Measurements from ENCODE around the gene SFMBT1. TPM values are rescaled to one million over a fixed set of nuclear protein-coding genes. Genes with fewer than 3 reads are reported as not detected.

The SFMBT1 gene
- total RNA-seq, 1 experiment from 2014 or later, result 1.4 TPM

GRCh38 chr3:53071882-53072431 is 26.1 kb upstream of the SFMBT1 start:
- no peak overlapping the region for H3K4me3 ChIP-seq (ENCODE audit: low read depth, low read length, poor library complexity, severe bottlenecking)
- POLR2A ChIA-PET (ENCODE audit: low non-redundant PET), result no interaction called here
- H3K27me3 ChIP-seq (replicated peaks; ENCODE audit: insufficient read depth, low read depth, low read length, poor library complexity), result no peaks in the 10 kb centered on the region
- H3K27ac ChIP-seq (ENCODE audit: low read depth, low read length, poor library complexity, severe bottlenecking), result no peak overlapping the region
- no peaks in the 10 kb centered on the region for H3K9me3 ChIP-seq (ENCODE audit: low read depth, low read length, poor library complexity, severe bottlenecking)
- peaks cover 4% of the 10 kb centered on the region for H3K4me1 ChIP-seq (ENCODE audit: insufficient read depth, low read length, poor library complexity, severe bottlenecking)
- intact Hi-C loops (cut with micrococcal nuclease; ENCODE audit: unreplicated experiment), result loop anchor here (5.0 kb wide), 1 partner anchor 220 kb away; no protein-coding TSS in a partner anchor
- BruUV-seq (replicated peaks), result no TSS peak
- H3K36me3 ChIP-seq (ENCODE audit: insufficient read depth, low read length, poor library complexity, severe bottlenecking), result no peaks in the 10 kb centered on the region
- DNase-seq (ENCODE audit: low spot score), result no peak
- TF ChIP-seq CTCF (conservative IDR thresholded peaks at IDR 0.05; ENCODE audit: low read depth, low read length) (no peak), EZH2 (IDR thresholded peaks at IDR 0.05; ENCODE audit: borderline replicate concordance, low read depth, low read length, poor library complexity, severe bottlenecking) (no peak)
- CTCF ChIA-PET, result interaction anchor here (0.6 kb wide), 1 partner anchor 660 kb away, joined by 3 read pairs; no protein-coding TSS in a partner anchor

GRCh38 chr3:53069422-53070068 is 23.7 kb upstream of the SFMBT1 start:
- no peak for TF ChIP-seq CTCF (conservative IDR thresholded peaks at IDR 0.05; ENCODE audit: low read depth, low read length)
- TF ChIP-seq EZH2 (IDR thresholded peaks at IDR 0.05; ENCODE audit: borderline replicate concordance, low read depth, low read length, poor library complexity, severe bottlenecking), result no peak
- intact Hi-C loops (cut with micrococcal nuclease; ENCODE audit: unreplicated experiment), result loop anchor here (5.0 kb wide), 1 partner anchor 217 kb away; no protein-coding TSS in a partner anchor
- H3K9me3 ChIP-seq (ENCODE audit: low read depth, low read length, poor library complexity, severe bottlenecking), result no peaks in the 10 kb centered on the region

GRCh38 chr3:53068176-53068575 is 22.3 kb upstream of the SFMBT1 start:
- TF ChIP-seq CTCF (conservative IDR thresholded peaks at IDR 0.05; ENCODE audit: low read depth, low read length) (no peak), EZH2 (IDR thresholded peaks at IDR 0.05; ENCODE audit: borderline replicate concordance, low read depth, low read length, poor library complexity, severe bottlenecking) (no peak)
- POLR2A ChIA-PET (ENCODE audit: low non-redundant PET), result no interaction called here

More at GRCh38 chr3:53069422-53070068, 23.7 kb upstream of the SFMBT1 start:
- Histone ChIP-seq H3K27me3 (replicated peaks; ENCODE audit: insufficient read depth, low read depth, low read length, poor library complexity) (no peaks in the 10 kb centered on the region), H3K4me1 (ENCODE audit: insufficient read depth, low read length, poor library complexity, severe bottlenecking) (peaks cover 4% of the 10 kb centered on the region), H3K27ac (ENCODE audit: low read depth, low read length, poor library complexity, severe bottlenecking) (no peak overlapping the region), H3K4me3 (ENCODE audit: low read depth, low read length, poor library complexity, severe bottlenecking) (no peak overlapping the region), H3K36me3 (ENCODE audit: insufficient read depth, low read length, poor library complexity, severe bottlenecking) (no peaks in the 10 kb centered on the region)
- no TSS peak for BruUV-seq (replicated peaks)
- ChIA-PET CTCF (interaction anchor here (0.8 kb wide), 1 partner anchor 152 kb away, joined by 4 read pairs; no protein-coding TSS in a partner anchor), POLR2A (ENCODE audit: low non-redundant PET) (no interaction called here)
- peak; percentile 17 for DNase-seq (ENCODE audit: low spot score)

More at GRCh38 chr3:53068176-53068575, 22.3 kb upstream of the SFMBT1 start:
- DNase-seq (ENCODE audit: low spot score), result no peak
- intact Hi-C loops (cut with micrococcal nuclease; ENCODE audit: unreplicated experiment), result no loop called here
- Histone ChIP-seq H3K27ac (ENCODE audit: low read depth, low read length, poor library complexity, severe bottlenecking) (no peak overlapping the region), H3K27me3 (replicated peaks; ENCODE audit: insufficient read depth, low read depth, low read length, poor library complexity) (no peaks in the 10 kb centered on the region), H3K36me3 (ENCODE audit: insufficient read depth, low read length, poor library complexity, severe bottlenecking) (no peaks in the 10 kb centered on the region), H3K9me3 (ENCODE audit: low read depth, low read length, poor library complexity, severe bottlenecking) (no peaks in the 10 kb centered on the region), H3K4me1 (ENCODE audit: insufficient read depth, low read length, poor library complexity, severe bottlenecking) (peaks cover 4% of the 10 kb centered on the region), H3K4me3 (ENCODE audit: low read depth, low read length, poor library complexity, severe bottlenecking) (no peak overlapping the region)
- no TSS peak for BruUV-seq (replicated peaks)
- CTCF ChIA-PET, result no interaction called here
